Kidney epithelial cell (primary cell): ENCODE measurements around the gene DSP. TPM values are rescaled to one million over a fixed set of nuclear protein-coding genes. Genes with fewer than 3 reads are reported as not detected.

Experiments used
- DNase-seq: peaks from one replicate; pipeline ENCODE4 v3.0.0-alpha.2; 2010; ENCODE audit warnings: low read depth
- H3K27me3 ChIP-seq: 2 replicates; pipeline ENCODE4 v1.6.0; 2011; ENCODE audit warnings: low read length; ENCODE audit not compliant: control insufficient read depth, insufficient read depth
- H3K36me3 ChIP-seq: 2 replicates; pipeline ENCODE4 v1.5.1; 2011; ENCODE audit warnings: low read length; ENCODE audit not compliant: control insufficient read depth, insufficient read depth
- H3K4me3 ChIP-seq: 2 replicates; pipeline ENCODE4 v1.5.1; 2011; ENCODE audit warnings: low read depth, mild to moderate bottlenecking, control low read depth, low read length
- CTCF ChIP-seq: IDR thresholded peaks from 2 replicates; pipeline ENCODE4 v1.5.1; 2011; ENCODE audit warnings: mild to moderate bottlenecking, moderate library complexity, low read length, control low read depth, inconsistent platforms; ENCODE audit not compliant: insufficient read depth, poor library complexity, severe bottlenecking
- total RNA-seq: library from RNA; depleted of rRNA; stranded (reverse); fragments of >200 nt; gene quantifications from 2 replicates; pipeline ENCODE4 v1.2.3, GENCODE V29; 2015

Gene DSP
- total RNA-seq, 1 donor from 2014 or later: 220 TPM

GRCh38 chr6:7500752-7501282 lies 40.7 kb upstream of the DSP start:
- DNase-seq: no peak
- TF ChIP-seq CTCF: no peak
- no peaks in the 10 kb centered on the region for H3K27me3 ChIP-seq
- no peak overlapping the region for H3K4me3 ChIP-seq
- no peaks in the 10 kb centered on the region for H3K36me3 ChIP-seq

- DNase-seq: no peak
- no peaks in the 10 kb centered on the region for H3K27me3 ChIP-seq
Observed at GRCh38 chr6:7502743-7503142, 38.7 kb upstream of the DSP start.

GRCh38 chr6:7504041-7504440 lies 37.4 kb upstream of the DSP start:
- H3K4me3 ChIP-seq: no peak overlapping the region
- H3K27me3 ChIP-seq: no peaks in the 10 kb centered on the region
- no peak for TF ChIP-seq CTCF
- H3K36me3 ChIP-seq: no peaks in the 10 kb centered on the region
- DNase-seq: no peak

More at GRCh38 chr6:7502743-7503142, 38.7 kb upstream of the DSP start:
- Histone ChIP-seq H3K4me3 (no peak overlapping the region), H3K36me3 (no peaks in the 10 kb centered on the region)
- no peak for TF ChIP-seq CTCF

- H3K36me3 ChIP-seq: no peaks in the 10 kb centered on the region
- TF ChIP-seq CTCF: no peak
- H3K4me3 ChIP-seq: no peak overlapping the region
- DNase-seq: peak; percentile 99
- H3K27me3 ChIP-seq: no peaks in the 10 kb centered on the region
Observed at GRCh38 chr6:7505189-7505699, 36.2 kb upstream of the DSP start.

- Histone ChIP-seq H3K36me3 (no peaks in the 10 kb centered on the region), H3K27me3 (no peaks in the 10 kb centered on the region), H3K4me3 (no peak overlapping the region)
- no peak for DNase-seq
- no peak for TF ChIP-seq CTCF
Observed at GRCh38 chr6:7507600-7507999, 33.9 kb upstream of the DSP start.

GRCh38 chr6:7512320-7512719 lies 29.2 kb upstream of the DSP start:
- no peak for TF ChIP-seq CTCF
- DNase-seq: no peak
- H3K36me3 ChIP-seq: no peaks in the 10 kb centered on the region
- no peaks in the 10 kb centered on the region for H3K27me3 ChIP-seq
- H3K4me3 ChIP-seq: no peak overlapping the region
